HL-60 (cell line): ENCODE data around the gene AFTPH.

Experiments used
- CTCF ChIP-seq: IDR thresholded peaks from one replicate; pipeline ENCODE4 v1.5.1; 2011; ENCODE audit warnings: low read length, control low read depth, inconsistent platforms; ENCODE audit not compliant: insufficient read depth
- REST ChIP-seq: IDR thresholded peaks from 2 replicates; pipeline ENCODE4 v1.6.1; 2012; ENCODE audit warnings: low read depth; ENCODE audit not compliant: insufficient replicate concordance

DNA sequence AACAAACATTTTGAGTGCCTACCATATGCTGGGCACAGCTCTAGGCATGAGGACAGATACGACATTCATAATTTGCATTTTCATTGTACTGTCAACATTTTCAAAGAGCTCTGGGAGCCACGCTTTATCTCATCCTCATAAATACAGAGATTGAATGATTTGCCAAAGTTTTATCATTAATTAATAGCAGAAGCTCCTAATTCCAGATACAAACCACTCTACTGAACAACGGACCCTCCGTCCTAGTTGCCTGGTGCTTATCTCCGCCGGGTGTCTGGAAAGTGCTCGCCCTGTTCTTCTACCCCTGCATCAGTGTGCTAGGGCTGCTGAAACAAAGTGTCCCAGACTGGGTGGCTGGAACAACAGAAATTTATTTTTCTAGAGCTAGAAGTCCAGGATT is 105.7 kb downstream of the AFTPH start:
- TF ChIP-seq CTCF, result no peak
- no peak for TF ChIP-seq REST
